Breast epithelium (tissue), 3 donors: Measurements from ENCODE around the gene PGBD5.

ENCODE experiments used
- CTCF ChIP-seq, 3 donors: fragments of 450-650 bp; IDR thresholded peaks; one replicate each; pipeline ENCODE4 v1.5.1; 2016 to 2017; ENCODE audit warnings: antibody characterized with exemption in 3 of 3, mild to moderate bottlenecking in 3 of 3, moderate library complexity in 3 of 3
- POLR2A ChIP-seq: fragments of 450-650 bp; IDR thresholded peaks from one replicate; pipeline ENCODE4 v1.6.1; 2016; ENCODE audit warnings: antibody characterized with exemption, mild to moderate bottlenecking, moderate library complexity
- POLR2AphosphoS5 ChIP-seq, 3 donors: sonication (generic); formaldehyde crosslinking; IDR thresholded peaks; one replicate each; pipeline ENCODE4 v1.6.1; 2017; ENCODE audit warnings: antibody characterized with exemption in 3 of 3

- TF ChIP-seq POLR2A (no peak), CTCF (IDR thresholded peaks at IDR 0.05) (no peak), POLR2AphosphoS5 (IDR thresholded peaks at IDR 0.05) (no peak)
Observed at GRCh38 chr1:230387296-230387695, 38.8 kb downstream of the PGBD5 start.
